ENCODE results near the gene MSANTD3. TPM values are rescaled to one million over a fixed set of nuclear protein-coding genes. Genes with fewer than 3 reads are reported as not detected.
A peak's percentile ranks its signal among the peaks of the same experiment; 100 is the strongest.
"Not testable (repeated sequence)": the region's sequence is repeated elsewhere in the genome, so short reads cannot be mapped to it uniquely, and the experiment has no call there.

The MSANTD3 gene, protein sequence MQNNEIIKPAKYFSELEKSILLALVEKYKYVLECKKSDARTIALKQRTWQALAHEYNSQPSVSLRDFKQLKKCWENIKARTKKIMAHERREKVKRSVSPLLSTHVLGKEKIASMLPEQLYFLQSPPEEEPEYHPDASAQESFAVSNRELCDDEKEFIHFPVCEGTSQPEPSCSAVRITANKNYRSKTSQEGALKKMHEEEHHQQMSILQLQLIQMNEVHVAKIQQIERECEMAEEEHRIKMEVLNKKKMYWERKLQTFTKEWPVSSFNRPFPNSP
- total RNA-seq (2014; rRNA removed; shearing (Covaris generic)) (48.6 and 59.3 TPM in 2 replicates), polyA plus RNA-seq (2016; fragmentation: Nextera tagmentation; extraction: Ambion mirVana) (27.6 and 27.8 TPM in 2 replicates)

DNA sequence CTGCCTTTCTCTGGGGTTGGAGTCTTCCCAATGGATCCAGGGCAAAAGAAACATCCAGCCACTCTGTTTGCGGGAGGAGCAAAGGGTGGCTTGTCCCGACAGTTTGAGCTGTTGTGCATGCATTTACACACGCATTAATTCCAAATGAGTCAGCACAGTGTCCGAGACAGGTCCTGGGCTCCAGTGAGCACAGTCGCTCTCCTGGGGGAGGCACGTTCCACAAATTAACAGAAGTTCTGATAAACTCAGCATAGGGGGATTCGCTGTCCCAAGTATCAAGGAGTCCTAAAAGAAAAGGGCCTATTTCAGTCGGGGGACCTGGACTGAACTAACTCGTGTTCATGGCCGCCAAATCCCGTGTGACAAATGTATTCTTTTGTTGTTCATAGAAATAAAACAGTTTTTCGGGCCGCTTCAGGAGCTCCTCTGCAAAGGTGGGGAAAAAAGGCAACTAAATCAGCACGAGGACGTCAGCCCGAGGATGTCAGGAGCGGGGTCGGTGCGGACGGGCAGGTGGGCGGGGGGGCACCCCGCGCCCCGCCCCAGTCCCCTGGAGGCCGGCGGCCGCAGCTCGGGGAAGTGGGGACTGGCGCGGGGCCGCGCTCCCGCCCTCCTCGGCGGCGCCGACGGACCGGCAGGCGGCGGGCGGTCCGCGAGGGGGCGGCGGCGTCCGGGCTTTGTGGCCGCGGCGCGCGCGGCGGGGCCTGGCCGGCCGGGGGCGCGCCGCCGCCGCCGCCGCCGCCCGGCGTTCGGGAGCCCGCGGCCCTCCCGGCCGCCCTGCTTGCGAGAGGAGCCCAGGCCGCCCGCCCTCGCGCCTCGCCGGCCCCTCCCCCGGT, at the start of gene MSANTD3:
TSS of gene MSANTD3 (plus strand) at position 614 of the 836 bp plus-strand sequence. CDS start 14,796 bp downstream, outside the sequence.
- H3F3A ChIP-seq (ENCODE audit: insufficient read depth), result peaks cover 43% of the 10 kb centered on the region
- peak; percentile 88 for DNase-seq
- H4K20me1 ChIP-seq (ENCODE audit: insufficient read depth), result no peaks in the 10 kb centered on the region
- H3K27me3 ChIP-seq (replicated peaks; ENCODE audit: insufficient read depth), result no peaks in the 10 kb centered on the region
- TF ChIP-seq EZH2 (IDR thresholded peaks at IDR 0.05; ENCODE audit: insufficient read depth, poor library complexity, severe bottlenecking) (no peak), EZH2phosphoT487 (IDR thresholded peaks at IDR 0.05; ENCODE audit: insufficient read depth, low read depth) (no peak)
- in situ Hi-C loops (cut with MboI), result no loop called here
- H3K9ac ChIP-seq, result peak within 1 kb of the TSS; percentile 98
- H3K4me3 ChIP-seq, result peak within 1 kb of the TSS; percentile 90
- peaks cover 38% of the 10 kb centered on the region for H3K79me2 ChIP-seq (ENCODE audit: insufficient read depth)
- no peaks in the 10 kb centered on the region for H3K9me3 ChIP-seq (ENCODE audit: low read depth)
- H3K9me2 ChIP-seq (ENCODE audit: insufficient read depth), result no peaks in the 10 kb centered on the region
- 1% methylated on average over 13 to 28 of the region's 80 CpGs for WGBS, 2 experiments (ENCODE audit: low coverage in 1 of 2, low lambda C conversion rate in 2 of 2, missing lambda C conversion rate in 2 of 2)
- H3K27ac ChIP-seq, result peak within 1 kb of the TSS; percentile 95
- H3K4me1 ChIP-seq (ENCODE audit: insufficient read depth), result peaks cover 38% of the 10 kb centered on the region
- H2AFZ ChIP-seq, result peak within 1 kb of the TSS; percentile 74
- peak within 1 kb of the TSS; percentile 99 for H3K4me2 ChIP-seq (ENCODE audit: unreplicated experiment)
- no peaks in the 10 kb centered on the region for H3K36me3 ChIP-seq (ENCODE audit: low read depth)

DNA sequence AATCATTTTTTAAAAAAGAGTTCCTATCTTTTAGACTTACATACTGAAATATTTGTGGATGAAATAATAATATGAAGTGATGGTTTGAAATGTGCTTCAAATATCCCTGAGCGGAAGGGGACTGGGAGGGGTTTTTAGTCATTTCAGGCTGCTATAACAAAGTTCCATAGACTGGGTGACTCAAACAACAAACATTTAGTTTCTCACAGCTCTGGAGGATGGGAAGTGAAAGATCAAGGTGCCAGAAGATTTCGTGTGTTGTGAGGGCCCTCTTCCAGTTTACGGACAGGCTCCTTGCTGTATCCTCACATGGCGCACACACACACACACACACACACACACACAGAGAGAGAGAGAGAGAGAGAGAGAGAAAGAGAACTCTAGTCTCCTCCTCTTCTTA, 47.1 kb upstream of the MSANTD3 start:
- Histone ChIP-seq H2AFZ (peak overlapping the region; percentile 57), H3K9ac (peak overlapping the region; percentile 43)

GRCh38 chr9:100392989-100393388, 34.0 kb upstream of the MSANTD3 start:
- H2AFZ ChIP-seq; DNase-seq; H3K9me3 ChIP-seq (ENCODE audit: low read depth); H4K20me1 ChIP-seq (ENCODE audit: insufficient read depth); H3K9me2 ChIP-seq (ENCODE audit: insufficient read depth); in situ Hi-C loops (cut with MboI); H3K4me2 ChIP-seq (ENCODE audit: unreplicated experiment); H3K4me3 ChIP-seq; H3K79me2 ChIP-seq (ENCODE audit: insufficient read depth); H3K27me3 ChIP-seq (replicated peaks; ENCODE audit: insufficient read depth); H3K36me3 ChIP-seq (ENCODE audit: low read depth); H3K9ac ChIP-seq; H3K27ac ChIP-seq: not testable (repeated sequence)
- 96 to 97% methylated on average over 12 to 21 of the region's 21 CpGs for WGBS, 2 experiments (ENCODE audit: low coverage in 1 of 2, low lambda C conversion rate in 2 of 2, missing lambda C conversion rate in 2 of 2)
- H3K4me1 ChIP-seq (ENCODE audit: insufficient read depth), result peaks cover 16% of the 10 kb centered on the region
- 0 out of 2 replicates have a peak, but pooled peaks cover 11% of the 10 kb centered on the region for H3F3A ChIP-seq (ENCODE audit: insufficient read depth)

More for the DNA sequence above, 47.1 kb upstream of the MSANTD3 start:
- WGBS, 2 experiments (ENCODE audit: low coverage in 1 of 2, low lambda C conversion rate in 2 of 2, missing lambda C conversion rate in 2 of 2), result 54 to 56% methylated on average over 4 of the region's 4 CpGs
- peak; percentile 72 for DNase-seq
- in situ Hi-C loops (cut with MboI), result no loop called here
- peaks cover 10% of the 10 kb centered on the region; the same call in 1 of the 2 replicates for H3F3A ChIP-seq (ENCODE audit: insufficient read depth)
- H3K4me2 ChIP-seq (ENCODE audit: unreplicated experiment), result peak overlapping the region; percentile 16
- peak overlapping the region; percentile 74 for H3K27ac ChIP-seq
- peaks cover 15% of the 10 kb centered on the region for H3K4me1 ChIP-seq (ENCODE audit: insufficient read depth)
- H3K9me2 ChIP-seq (ENCODE audit: insufficient read depth), result no peaks in the 10 kb centered on the region
- H3K27me3 ChIP-seq (replicated peaks; ENCODE audit: insufficient read depth), result no peaks in the 10 kb centered on the region
- no peaks in the 10 kb centered on the region for H3K79me2 ChIP-seq (ENCODE audit: insufficient read depth)
- H3K4me3 ChIP-seq, result no peak overlapping the region
- TF ChIP-seq EZH2 (IDR thresholded peaks at IDR 0.05; ENCODE audit: insufficient read depth, poor library complexity, severe bottlenecking) (no peak), EZH2phosphoT487 (IDR thresholded peaks at IDR 0.05; ENCODE audit: insufficient read depth, low read depth) (no peak)
- H4K20me1 ChIP-seq (ENCODE audit: insufficient read depth), result no peaks in the 10 kb centered on the region
- H3K36me3 ChIP-seq (ENCODE audit: low read depth), result no peaks in the 10 kb centered on the region
- H3K9me3 ChIP-seq (ENCODE audit: low read depth), result no peaks in the 10 kb centered on the region

DNA sequence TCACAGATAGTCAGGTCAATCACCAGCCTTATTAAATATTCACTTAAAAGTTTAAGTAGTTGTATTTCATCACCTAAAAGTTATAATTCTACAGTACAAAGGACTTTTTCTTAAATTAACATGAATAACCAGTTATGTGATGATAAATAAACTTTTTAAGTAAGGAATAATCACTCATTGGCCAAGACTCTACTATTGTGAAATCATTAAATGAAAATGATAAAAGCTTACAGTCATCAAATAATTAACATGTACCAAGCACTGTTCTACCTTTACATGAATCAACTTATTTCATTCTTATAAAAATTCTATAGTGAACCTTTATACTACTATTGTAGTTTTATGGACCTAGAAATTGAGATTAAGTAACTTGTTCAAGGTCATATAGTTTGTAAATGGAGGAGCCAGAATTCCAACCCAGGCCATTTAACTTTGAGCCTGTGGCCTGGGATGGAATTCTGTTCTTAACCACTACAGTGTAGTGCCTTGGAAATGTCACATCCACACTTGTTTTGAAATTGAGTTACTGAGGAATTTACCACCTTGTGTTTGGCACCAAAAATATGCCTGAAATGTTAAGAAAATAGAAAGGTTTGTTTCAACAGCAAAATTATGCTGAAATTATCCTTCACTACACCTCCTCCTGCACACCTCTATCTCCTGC, 32.8 kb upstream of the MSANTD3 start:
- Histone ChIP-seq H3K9ac (no peak overlapping the region), H3K9me2 (ENCODE audit: insufficient read depth) (no peaks in the 10 kb centered on the region), H3K9me3 (ENCODE audit: low read depth) (no peaks in the 10 kb centered on the region), H3K4me3 (no peak overlapping the region), H2AFZ (no peak overlapping the region; the same call in 1 of the 2 replicates), H4K20me1 (ENCODE audit: insufficient read depth) (no peaks in the 10 kb centered on the region), H3K4me2 (ENCODE audit: unreplicated experiment) (no peak overlapping the region), H3K79me2 (ENCODE audit: insufficient read depth) (no peaks in the 10 kb centered on the region), H3K27me3 (replicated peaks; ENCODE audit: insufficient read depth) (no peaks in the 10 kb centered on the region), H3F3A (ENCODE audit: insufficient read depth) (0 out of 2 replicates have a peak, but pooled peaks cover 11% of the 10 kb centered on the region), H3K36me3 (ENCODE audit: low read depth) (no peaks in the 10 kb centered on the region), H3K27ac (no peak overlapping the region), H3K4me1 (ENCODE audit: insufficient read depth) (peaks cover 16% of the 10 kb centered on the region)
- peak; percentile 5 for DNase-seq
- in situ Hi-C loops (cut with MboI), result no loop called here
- no peak for TF ChIP-seq EZH2phosphoT487 (IDR thresholded peaks at IDR 0.05; ENCODE audit: insufficient read depth, low read depth)
- TF ChIP-seq EZH2 (IDR thresholded peaks at IDR 0.05; ENCODE audit: insufficient read depth, poor library complexity, severe bottlenecking), result no peak
